Effector memory CD4-positive, alpha-beta T cell (primary cell): ENCODE data around the gene TMEM95.

ENCODE experiments used
- DNase-seq, 3 donors: peaks; one replicate each; pipeline ENCODE4 v3.0.0-alpha.2; 2020
- H3K27ac ChIP-seq: 2 replicates; pipeline ENCODE4 v1.7.0; 2013; ENCODE audit warnings: mild to moderate bottlenecking, low read length, moderate library complexity; ENCODE audit not compliant: insufficient read depth, poor library complexity, severe bottlenecking
- H3K27me3 ChIP-seq: replicated peaks from 2 replicates; pipeline ENCODE4 v1.7.0; 2013; ENCODE audit warnings: mild to moderate bottlenecking, low read length; ENCODE audit not compliant: insufficient read depth, control insufficient read depth, poor library complexity, severe bottlenecking
- H3K36me3 ChIP-seq: 2 replicates; pipeline ENCODE4 v1.7.0; 2013; ENCODE audit warnings: mild to moderate bottlenecking, low read length, moderate library complexity; ENCODE audit not compliant: control insufficient read depth, insufficient read depth
- H3K4me1 ChIP-seq: 2 replicates; pipeline ENCODE4 v1.7.0; 2013; ENCODE audit warnings: low read length, mild to moderate bottlenecking; ENCODE audit not compliant: control insufficient read depth, insufficient read depth, poor library complexity, severe bottlenecking
- H3K4me3 ChIP-seq: 2 replicates; pipeline ENCODE4 v1.7.0; 2013; ENCODE audit warnings: low read length, low read depth, mild to moderate bottlenecking; ENCODE audit not compliant: insufficient read depth, poor library complexity, severe bottlenecking
- H3K9me3 ChIP-seq: 2 replicates; pipeline ENCODE4 v1.7.0; 2013; ENCODE audit warnings: mild to moderate bottlenecking, low read length, moderate library complexity; ENCODE audit not compliant: control insufficient read depth
- total RNA-seq, 3 donors: gene quantifications; one replicate each; lab custom pipeline; 2026; lab: John Stamatoyannopoulos, UW

The TMEM95 gene, protein sequence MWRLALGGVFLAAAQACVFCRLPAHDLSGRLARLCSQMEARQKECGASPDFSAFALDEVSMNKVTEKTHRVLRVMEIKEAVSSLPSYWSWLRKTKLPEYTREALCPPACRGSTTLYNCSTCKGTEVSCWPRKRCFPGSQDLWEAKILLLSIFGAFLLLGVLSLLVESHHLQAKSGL
- 0 to 0.52 (median 0.39) reads per million in 3 donors for total RNA-seq

DNA sequence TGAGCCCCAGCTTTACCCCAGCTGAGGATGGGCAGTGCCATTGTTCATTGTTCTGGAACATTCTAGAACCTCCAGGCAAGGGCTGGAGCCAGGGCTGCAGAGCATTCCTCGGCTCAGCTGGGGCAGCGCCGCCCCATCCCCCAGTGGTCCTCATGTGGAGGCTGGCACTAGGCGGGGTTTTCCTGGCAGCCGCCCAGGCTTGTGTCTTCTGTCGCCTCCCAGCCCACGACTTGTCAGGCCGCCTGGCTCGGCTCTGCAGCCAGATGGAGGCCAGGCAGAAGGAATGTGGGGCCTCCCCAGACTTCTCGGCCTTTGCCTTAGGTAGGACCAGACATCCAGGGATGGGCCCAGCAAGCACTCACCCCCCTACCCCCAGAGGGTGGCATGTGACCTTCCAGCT, at the start of gene TMEM95:
TMEM95 (plus strand) TSS at position 104 of the 400 bp plus-strand sequence; CDS start at position 153, 49 bp downstream.
- no peak for DNase-seq
- no peaks in the 10 kb centered on the region for H3K9me3 ChIP-seq
- no peak within 1 kb of the TSS for H3K27ac ChIP-seq
- no peak within 1 kb of the TSS for H3K4me3 ChIP-seq
- no peaks in the 10 kb centered on the region for H3K27me3 ChIP-seq
- H3K36me3 ChIP-seq, result no peaks in the 10 kb centered on the region
- peaks cover 28% of the 10 kb centered on the region for H3K4me1 ChIP-seq

DNA sequence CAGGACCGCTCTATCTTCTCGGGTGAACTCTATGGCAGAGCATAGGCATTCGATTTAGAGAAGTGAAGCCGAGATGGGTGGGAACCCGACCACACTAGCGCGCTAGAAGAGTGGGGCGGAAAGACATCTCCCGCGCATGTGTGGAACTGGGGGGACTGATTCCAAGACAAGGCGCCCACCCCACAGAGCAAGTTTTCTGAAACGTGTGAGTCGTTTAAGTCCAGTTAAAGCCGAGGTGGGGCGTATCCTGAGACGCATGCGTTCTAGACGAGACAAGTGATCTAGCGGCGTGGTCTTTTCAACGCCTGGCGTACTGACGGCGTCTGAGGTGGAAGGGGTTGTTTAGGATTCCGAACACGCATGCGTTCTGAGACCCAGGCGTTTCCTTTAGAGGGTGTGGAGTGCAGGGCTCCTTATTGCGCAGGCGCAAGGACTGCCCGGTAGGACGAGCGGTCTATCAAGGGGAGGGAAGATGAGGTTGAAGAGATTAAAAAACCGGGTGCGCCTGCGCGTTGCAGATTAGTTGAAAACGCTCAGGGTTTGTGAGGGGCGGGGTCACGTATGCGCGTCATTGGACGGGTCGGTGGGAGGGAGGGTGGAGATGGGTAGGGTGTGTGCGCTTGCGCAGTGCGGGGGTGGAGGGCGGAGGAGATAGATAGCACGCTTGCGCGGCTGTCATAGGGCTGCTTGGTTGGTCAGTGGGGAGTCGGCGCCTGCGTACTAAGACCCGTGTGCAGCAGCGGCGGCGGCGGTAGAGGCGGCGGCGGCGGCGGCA, 47.9 kb upstream of the TMEM95 start, which contains the start of gene EIF5A:
EIF5A (plus strand) TSS at position 718 of the 775 bp plus-strand sequence. CDS start 2,008 bp downstream, outside the sequence.
- Histone ChIP-seq H3K27ac (peak within 1 kb of the TSS; percentile 98), H3K27me3 (no peaks in the 10 kb centered on the region), H3K4me3 (peak within 1 kb of the TSS; percentile 93), H3K36me3 (peaks cover 28% of the 10 kb centered on the region), H3K9me3 (no peaks in the 10 kb centered on the region), H3K4me1 (peaks cover 18% of the 10 kb centered on the region)
- peak; percentile 100 for DNase-seq

DNA sequence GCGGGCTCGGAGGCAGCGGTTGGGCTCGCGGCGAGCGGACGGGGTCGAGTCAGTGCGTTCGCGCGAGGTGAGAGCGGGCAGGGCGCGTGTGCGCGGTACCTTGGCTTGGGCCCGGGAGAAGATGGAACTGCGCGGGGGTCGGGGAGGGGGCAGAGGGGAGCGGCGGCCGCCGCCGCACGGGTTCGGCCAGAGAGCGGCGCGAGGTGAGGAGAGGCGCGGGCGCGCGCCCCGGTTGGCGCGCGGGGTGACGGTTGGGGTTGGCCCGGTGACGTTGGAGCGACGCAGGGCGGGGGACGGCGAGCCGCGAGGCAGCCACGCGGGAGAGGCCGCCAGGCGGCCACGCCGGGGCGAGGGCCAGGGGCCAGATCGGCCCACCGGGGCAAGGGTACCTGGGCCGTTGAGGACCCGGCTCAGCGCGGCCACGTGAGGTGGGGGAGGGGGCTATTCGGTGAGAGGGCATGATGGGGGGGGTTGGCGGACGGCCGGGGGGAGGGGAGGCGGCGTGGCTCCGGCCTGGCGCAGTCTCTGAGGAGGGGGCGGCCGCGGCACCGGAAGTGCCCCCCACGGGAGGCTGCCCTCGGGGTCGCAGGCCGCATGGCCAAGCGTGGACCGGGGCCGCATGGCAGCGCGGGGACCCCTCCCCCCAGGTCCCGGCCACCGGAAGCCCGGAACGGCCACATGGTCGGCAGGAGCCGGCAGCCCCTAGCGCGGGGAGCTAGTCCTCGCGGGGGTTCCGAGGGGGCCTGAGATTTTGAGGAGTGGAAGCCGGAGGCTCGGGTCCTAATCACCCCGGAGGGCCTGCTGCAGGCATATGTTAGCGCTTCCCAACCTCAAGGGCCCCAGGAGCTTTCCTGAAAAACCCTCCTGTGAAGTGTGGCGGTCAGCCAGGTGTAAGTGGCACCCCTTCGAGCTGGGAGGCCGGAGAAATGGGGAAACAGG, 47.0 kb upstream of the TMEM95 start:
- H3K4me3 ChIP-seq, result peak overlapping the region; percentile 93
- peak; percentile 42 to 57 (median 48) for DNase-seq
- H3K27ac ChIP-seq, result peak overlapping the region; percentile 98
- H3K27me3 ChIP-seq, result no peaks in the 10 kb centered on the region
- H3K36me3 ChIP-seq, result peaks cover 36% of the 10 kb centered on the region
- H3K4me1 ChIP-seq, result peaks cover 23% of the 10 kb centered on the region
- no peaks in the 10 kb centered on the region for H3K9me3 ChIP-seq

DNA sequence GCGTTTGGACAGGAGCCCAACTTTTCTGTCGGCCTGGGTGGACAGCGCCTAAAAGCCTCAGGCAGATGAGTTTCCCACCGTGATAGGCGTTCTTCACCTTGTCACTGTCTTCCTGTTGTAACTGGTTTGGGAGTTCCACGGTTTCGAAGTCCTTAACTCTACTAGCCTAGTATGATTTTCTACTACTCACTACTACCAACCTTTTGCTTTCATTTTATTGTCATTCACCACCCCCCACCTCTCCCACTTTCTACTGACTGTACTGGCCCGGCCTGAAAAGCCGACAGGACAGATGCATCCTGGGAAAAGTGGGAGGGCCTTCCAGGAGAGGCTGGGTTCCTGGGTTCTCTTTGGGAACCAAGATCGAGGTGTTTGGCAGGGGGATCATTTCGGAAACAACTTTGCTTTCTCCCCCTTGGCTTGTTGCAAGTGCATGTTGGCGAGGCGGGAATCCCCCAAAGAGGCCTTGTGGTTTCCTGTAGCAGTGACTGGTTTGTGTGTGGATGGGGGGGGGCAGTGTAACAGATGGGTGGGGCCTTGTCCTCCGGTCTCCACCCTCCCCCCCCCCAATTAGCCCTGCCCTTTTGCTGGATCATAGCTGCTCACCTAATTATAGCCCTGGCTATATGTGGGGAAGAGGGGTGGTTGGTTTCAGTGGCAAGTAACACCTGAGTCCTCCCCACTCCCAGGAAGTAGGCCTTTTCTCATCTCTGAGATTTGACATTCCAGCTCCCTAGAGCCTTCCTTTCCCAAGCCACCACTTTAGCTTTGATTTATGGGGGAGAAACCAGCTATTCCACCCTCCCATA, 46.1 kb upstream of the TMEM95 start:
- H3K9me3 ChIP-seq, result no peaks in the 10 kb centered on the region
- H3K4me3 ChIP-seq, result peak overlapping the region; percentile 93
- no peaks in the 10 kb centered on the region for H3K27me3 ChIP-seq
- peaks cover 27% of the 10 kb centered on the region for H3K4me1 ChIP-seq
- peak; percentile 89 to 90 (median 89) for DNase-seq
- peaks cover 44% of the 10 kb centered on the region for H3K36me3 ChIP-seq
- peak overlapping the region; percentile 98 for H3K27ac ChIP-seq

DNA sequence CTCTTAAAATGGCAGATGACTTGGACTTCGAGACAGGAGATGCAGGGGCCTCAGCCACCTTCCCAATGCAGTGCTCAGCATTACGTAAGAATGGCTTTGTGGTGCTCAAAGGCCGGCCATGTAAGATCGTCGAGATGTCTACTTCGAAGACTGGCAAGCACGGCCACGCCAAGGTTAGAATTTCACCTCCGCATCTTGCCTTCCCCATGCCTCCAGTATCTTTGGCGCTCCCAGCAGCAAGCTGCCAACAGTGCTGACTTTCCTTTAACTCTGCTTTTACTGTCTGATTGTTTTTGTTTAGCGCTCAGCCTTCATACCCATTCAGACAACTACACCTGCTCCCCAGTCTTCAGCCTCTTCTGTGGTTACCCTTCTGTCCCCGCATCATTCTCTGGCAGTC, 45.3 kb upstream of the TMEM95 start:
- no peak for DNase-seq
- Histone ChIP-seq H3K36me3 (peaks cover 49% of the 10 kb centered on the region), H3K9me3 (no peaks in the 10 kb centered on the region), H3K4me3 (peak overlapping the region; percentile 42), H3K4me1 (peaks cover 33% of the 10 kb centered on the region), H3K27me3 (no peaks in the 10 kb centered on the region), H3K27ac (peak overlapping the region; percentile 98)

DNA sequence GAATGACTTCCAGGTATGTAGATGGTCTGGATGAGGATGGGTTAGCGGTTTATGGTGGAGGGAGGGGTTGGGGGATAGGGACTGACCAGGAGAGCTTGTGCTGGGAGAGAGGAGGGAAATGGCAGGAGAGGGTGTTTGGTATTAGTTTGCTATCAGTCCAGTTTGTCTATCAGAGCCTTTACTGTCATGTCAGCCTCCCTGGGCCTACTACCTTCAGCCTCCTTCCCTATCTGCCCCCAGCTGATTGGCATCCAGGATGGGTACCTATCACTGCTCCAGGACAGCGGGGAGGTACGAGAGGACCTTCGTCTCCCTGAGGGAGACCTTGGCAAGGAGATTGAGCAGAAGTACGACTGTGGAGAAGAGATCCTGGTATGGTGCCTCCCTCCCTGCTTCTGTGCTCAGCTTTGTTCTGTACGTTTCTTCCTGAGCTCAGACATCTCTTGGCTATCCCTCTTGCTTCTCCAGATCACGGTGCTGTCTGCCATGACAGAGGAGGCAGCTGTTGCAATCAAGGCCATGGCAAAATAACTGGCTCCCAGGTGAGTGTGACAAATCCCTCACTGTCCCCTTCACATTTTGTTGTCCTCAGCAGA, 43.7 kb upstream of the TMEM95 start:
- Histone ChIP-seq H3K9me3 (no peaks in the 10 kb centered on the region), H3K36me3 (peaks cover 49% of the 10 kb centered on the region), H3K27me3 (no peaks in the 10 kb centered on the region), H3K4me1 (peaks cover 45% of the 10 kb centered on the region), H3K27ac (peak overlapping the region; percentile 98), H3K4me3 (no peak overlapping the region)
- no peak for DNase-seq

DNA sequence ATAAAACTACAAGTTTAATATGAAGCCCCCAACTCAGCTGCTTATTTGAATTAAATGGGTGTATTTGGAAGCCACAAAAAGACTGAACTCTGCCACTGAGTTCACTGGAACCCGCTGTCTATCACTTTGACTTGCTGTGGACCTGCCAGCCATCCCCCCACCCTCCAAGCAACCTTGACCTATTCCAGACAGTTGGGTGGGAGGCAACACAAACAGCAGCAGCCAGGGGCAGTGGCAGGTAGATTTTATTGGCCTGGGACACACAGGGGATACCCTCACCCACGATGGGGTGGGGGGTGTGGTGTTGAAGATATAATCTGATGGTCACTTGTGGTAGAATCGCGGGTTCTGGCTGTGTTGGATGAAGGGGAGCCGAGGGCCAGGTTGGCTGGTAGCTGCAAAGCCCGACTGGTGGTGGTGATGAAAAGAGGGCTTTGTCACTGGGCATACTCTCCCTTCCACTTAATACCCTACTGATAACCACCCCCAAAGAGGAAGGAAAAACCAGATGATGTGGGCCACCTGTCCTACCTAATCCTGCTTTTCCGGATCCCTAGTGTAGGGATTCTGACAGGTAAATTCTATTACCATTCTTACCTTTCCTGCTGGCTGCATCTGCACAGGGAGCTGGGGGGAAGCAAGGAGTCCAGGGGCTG, 42.4 kb upstream of the TMEM95 start:
- H3K9me3 ChIP-seq, result no peaks in the 10 kb centered on the region
- no peak overlapping the region for H3K27ac ChIP-seq
- H3K4me1 ChIP-seq, result peaks cover 46% of the 10 kb centered on the region
- DNase-seq, result no peak
- no peaks in the 10 kb centered on the region for H3K27me3 ChIP-seq
- peaks cover 57% of the 10 kb centered on the region for H3K36me3 ChIP-seq
- no peak overlapping the region for H3K4me3 ChIP-seq

DNA sequence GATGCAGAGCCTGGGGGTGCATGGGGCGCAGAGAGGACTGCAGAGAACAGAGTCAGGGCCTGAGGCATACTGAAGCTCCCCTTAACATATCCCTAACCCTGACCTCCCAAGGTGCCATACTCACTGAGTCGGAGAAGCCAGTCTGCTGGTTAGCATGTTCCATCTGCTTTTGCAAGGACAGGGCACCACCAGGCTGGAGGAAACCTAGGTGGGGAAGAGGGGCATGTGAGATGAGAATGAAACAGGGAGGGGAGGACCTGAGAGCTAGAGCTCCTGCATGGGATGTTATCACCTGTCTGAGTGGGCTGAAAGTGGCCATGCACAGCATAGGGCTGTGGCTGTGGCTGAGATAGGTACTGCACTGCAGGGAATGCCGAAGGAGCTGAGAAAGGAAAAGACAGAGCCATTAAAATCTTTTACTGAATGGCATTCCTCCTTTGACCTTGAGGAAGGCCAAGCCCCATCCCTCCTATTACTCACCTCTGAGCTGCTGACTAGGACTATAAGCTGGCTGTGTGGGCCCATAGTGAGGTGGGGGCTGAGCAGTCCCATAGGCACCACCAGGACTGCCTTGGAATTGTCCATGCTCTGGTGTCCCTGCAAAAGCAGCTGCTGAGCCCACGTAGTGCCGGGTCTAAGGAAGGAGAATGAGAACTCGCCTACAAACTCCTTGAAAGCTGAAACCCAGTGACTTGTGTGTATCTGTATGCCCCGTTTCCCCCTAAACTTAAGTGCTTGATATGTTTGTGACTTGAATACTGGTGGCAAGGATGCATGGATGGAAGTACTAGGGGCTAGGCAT, 41.7 kb upstream of the TMEM95 start:
- Histone ChIP-seq H3K27me3 (no peaks in the 10 kb centered on the region), H3K9me3 (no peaks in the 10 kb centered on the region), H3K36me3 (peaks cover 64% of the 10 kb centered on the region), H3K27ac (no peak overlapping the region), H3K4me1 (peaks cover 46% of the 10 kb centered on the region), H3K4me3 (no peak overlapping the region)
- DNase-seq, result no peak
